SK-N-SH treated with all-trans-retinoic acid at 6 μM for 48 hours (cell line): ENCODE results near the gene RNF44.

ENCODE experiments used
- ATAC-seq: fragments of 200-7000 bp; cut with Tn5 transposase; 3 replicates; pipeline ENCODE4 v1.9.1; 2020; ENCODE audit warnings: mild to moderate bottlenecking, moderate library complexity
- ARNTL ChIP-seq: fragments of 450-650 bp; formaldehyde crosslinking; IDR thresholded peaks from 2 replicates; pipeline ENCODE4 v1.5.0; 2020; ENCODE audit warnings: low read depth, mild to moderate bottlenecking, moderate library complexity, borderline replicate concordance
- BACH2 ChIP-seq: fragments of 250-450 bp; sonication (Bioruptor Pico); IDR thresholded peaks from 2 replicates; pipeline ENCODE4 v1.9.0; 2021; ENCODE audit warnings: mild to moderate bottlenecking, borderline replicate concordance
- CREB5 ChIP-seq: fragments of 250-450 bp; sonication (Bioruptor Pico); IDR thresholded peaks from 2 replicates; pipeline ENCODE4 v1.5.1; 2020; ENCODE audit warnings: low read depth, mild to moderate bottlenecking, moderate library complexity
- CSDC2 ChIP-seq: fragments of 250-450 bp; sonication (Bioruptor Pico); IDR thresholded peaks from 2 replicates; pipeline ENCODE4 v1.5.0; 2020; ENCODE audit warnings: mild to moderate bottlenecking, moderate library complexity
- CSRNP3 ChIP-seq: fragments of 250-450 bp; sonication (Bioruptor Pico); IDR thresholded peaks from 2 replicates; pipeline ENCODE4 v1.5.1; 2021; ENCODE audit warnings: mild to moderate bottlenecking, moderate library complexity
- ESRRG ChIP-seq: fragments of 250-450 bp; sonication (Bioruptor Pico); IDR thresholded peaks from 2 replicates; pipeline ENCODE4 v1.6.1; 2021; ENCODE audit warnings: mild to moderate bottlenecking
- OSR1 ChIP-seq: fragments of 250-450 bp; sonication (Bioruptor Pico); IDR thresholded peaks from 2 replicates; pipeline ENCODE4 v1.8.0; 2022; ENCODE audit warnings: moderate library complexity, mild to moderate bottlenecking, inconsistent platforms
- PATZ1 ChIP-seq: fragments of 250-450 bp; sonication (Bioruptor Pico); IDR thresholded peaks from 2 replicates; pipeline ENCODE4 v1.8.0; 2020; ENCODE audit warnings: mild to moderate bottlenecking, moderate library complexity, borderline replicate concordance
- POU6F1 ChIP-seq: fragments of 250-450 bp; sonication (Bioruptor Pico); IDR thresholded peaks from 2 replicates; pipeline ENCODE4 v1.8.0; 2021; ENCODE audit warnings: low read depth, mild to moderate bottlenecking, moderate library complexity, borderline replicate concordance
- SNAI2 ChIP-seq: fragments of 250-450 bp; sonication (Bioruptor Pico); IDR thresholded peaks from 2 replicates; pipeline ENCODE4 v1.5.0; 2020; ENCODE audit warnings: mild to moderate bottlenecking, moderate library complexity
- TSHZ2 ChIP-seq: fragments of 250-450 bp; sonication (Bioruptor Pico); IDR thresholded peaks from 2 replicates; pipeline ENCODE4 v1.5.0; 2020; ENCODE audit warnings: mild to moderate bottlenecking, moderate library complexity
- ZC3H10 ChIP-seq: fragments of 250-450 bp; sonication (Bioruptor Pico); IDR thresholded peaks from 2 replicates; pipeline ENCODE4 v1.5.1; 2021; ENCODE audit warnings: mild to moderate bottlenecking, moderate library complexity
- ZFP3 ChIP-seq: fragments of 250-450 bp; sonication (Bioruptor Pico); IDR thresholded peaks from 2 replicates; pipeline ENCODE4 v1.5.0; 2020; ENCODE audit warnings: mild to moderate bottlenecking, moderate library complexity
- ZNF565 ChIP-seq: fragments of 450-650 bp; formaldehyde crosslinking; conservative IDR thresholded peaks from 2 replicates; pipeline ENCODE4 v1.5.0; 2020; ENCODE audit warnings: low read depth, mild to moderate bottlenecking, moderate library complexity

The RNF44 gene

GRCh38 chr5:176533894-176534611, 3.1 kb downstream of the RNF44 start:
- ATAC-seq, result no peak

GRCh38 chr5:176533390-176533789, 3.8 kb downstream of the RNF44 start:
- no peak for ATAC-seq
- no peak for TF ChIP-seq CREB5
- TF ChIP-seq PATZ1 (CRISPR knock-in tag), result no peak
- no peak for TF ChIP-seq OSR1 (CRISPR knock-in tag)
- no peak for TF ChIP-seq ZNF565 (CRISPR knock-in tag)
- no peak for TF ChIP-seq POU6F1 (CRISPR knock-in tag)
- no peak for TF ChIP-seq SNAI2 (CRISPR knock-in tag)
- no peak for TF ChIP-seq TSHZ2
- no peak for TF ChIP-seq ARNTL (CRISPR knock-in tag)
- TF ChIP-seq ZC3H10 (CRISPR knock-in tag), result no peak
- no peak for TF ChIP-seq ESRRG (CRISPR knock-in tag)
- no peak for TF ChIP-seq CSDC2
- TF ChIP-seq ZFP3 (CRISPR knock-in tag), result no peak
- TF ChIP-seq BACH2 (CRISPR knock-in tag), result no peak

More at GRCh38 chr5:176533894-176534611, 3.1 kb downstream of the RNF44 start:
- TF ChIP-seq CSRNP3 (CRISPR knock-in tag), result no peak
- peak; percentile 90 for TF ChIP-seq ZFP3 (CRISPR knock-in tag)
- no peak for TF ChIP-seq ZC3H10 (CRISPR knock-in tag)
- TF ChIP-seq TSHZ2, result no peak
- TF ChIP-seq PATZ1 (CRISPR knock-in tag), result no peak
- TF ChIP-seq ARNTL (CRISPR knock-in tag), result no peak
